MM.1S (cell line): Measurements from ENCODE around the gene SF3B4.
A peak's percentile ranks its signal among the peaks of the same experiment; 100 is the strongest.

ENCODE experiments used
- DNase-seq: peaks from one replicate; pipeline ENCODE4 v3.0.0-alpha.2; 2015
- H2AFZ ChIP-seq: fragments of 300-600 bp; sonication (generic); 2 replicates; pipeline ENCODE4 v1.6.0; 2016; ENCODE audit warnings: antibody characterized with exemption, low read length
- H3F3A ChIP-seq: fragments of 300-600 bp; sonication (generic); 2 replicates; pipeline ENCODE4 v1.6.1; 2016; ENCODE audit warnings: mild to moderate bottlenecking, antibody characterized with exemption, low read length, moderate library complexity, mixed read lengths; ENCODE audit not compliant: insufficient read depth
- H3K27ac ChIP-seq: fragments of 300-600 bp; sonication (generic); 2 replicates; pipeline ENCODE4 v1.5.1; 2016; ENCODE audit warnings: mild to moderate bottlenecking, low read length
- H3K27me3 ChIP-seq: fragments of 300-600 bp; sonication (generic); replicated peaks from 2 replicates; pipeline ENCODE4 v1.6.0; 2016; ENCODE audit warnings: low read length; ENCODE audit not compliant: insufficient read depth
- H3K36me3 ChIP-seq: fragments of 300-600 bp; sonication (generic); replicated peaks from 2 replicates; pipeline ENCODE4 v1.6.1; 2016; ENCODE audit warnings: mild to moderate bottlenecking, low read length, mixed read lengths; ENCODE audit not compliant: insufficient read depth
- H3K4me1 ChIP-seq: fragments of 300-600 bp; sonication (generic); 2 replicates; pipeline ENCODE4 v1.6.1; 2016; ENCODE audit warnings: low read length, mixed read lengths
- H3K4me2 ChIP-seq: fragments of 300-600 bp; sonication (generic); 2 replicates; pipeline ENCODE4 v1.6.0; 2016; ENCODE audit warnings: low read depth, low read length
- H3K4me3 ChIP-seq: fragments of 300-600 bp; sonication (generic); 2 replicates; pipeline ENCODE4 v1.5.1; 2016; ENCODE audit warnings: low read length, mixed read lengths
- H3K79me2 ChIP-seq: fragments of 300-600 bp; sonication (generic); 2 replicates; pipeline ENCODE4 v1.6.1; 2016; ENCODE audit warnings: mixed run types, low read length, mixed read lengths
- H3K9ac ChIP-seq: fragments of 300-600 bp; sonication (generic); 2 replicates; pipeline ENCODE4 v1.6.1; 2016; ENCODE audit warnings: low read length, mixed read lengths
- H3K9me2 ChIP-seq: fragments of 300-600 bp; sonication (generic); replicated peaks from 2 replicates; pipeline ENCODE4 v1.6.1; 2016; ENCODE audit warnings: mild to moderate bottlenecking, low read length, mixed read lengths; ENCODE audit not compliant: insufficient read depth
- H3K9me3 ChIP-seq: fragments of 300-600 bp; sonication (generic); replicated peaks from 2 replicates; pipeline ENCODE4 v1.6.1; 2016; ENCODE audit warnings: mild to moderate bottlenecking, low read length, mixed read lengths; ENCODE audit not compliant: insufficient read depth
- H4K20me1 ChIP-seq: fragments of 300-600 bp; sonication (generic); 2 replicates; pipeline ENCODE4 v1.6.1; 2016; ENCODE audit warnings: mild to moderate bottlenecking, low read length, moderate library complexity, mixed read lengths; ENCODE audit not compliant: insufficient read depth
- EZH2 ChIP-seq: fragments of 300-600 bp; sonication (generic); optimal IDR thresholded peaks from 2 replicates; pipeline ENCODE3; 2017; ENCODE audit warnings: low read depth, mild to moderate bottlenecking, antibody characterized with exemption, low read length, mixed read lengths
- EZH2phosphoT487 ChIP-seq: fragments of 300-600 bp; sonication (generic); IDR thresholded peaks from 2 replicates; pipeline ENCODE4 v1.6.1; 2018; ENCODE audit warnings: antibody characterized with exemption, low read length
- TF ChIP-seq, protein P1 (sequence below): fragments of 300-600 bp; sonication (generic); IDR thresholded peaks from 2 replicates; pipeline ENCODE4 v1.5.1; 2016; ENCODE audit warnings: antibody characterized with exemption, low read length, mixed read lengths

Gene SF3B4

DNA sequence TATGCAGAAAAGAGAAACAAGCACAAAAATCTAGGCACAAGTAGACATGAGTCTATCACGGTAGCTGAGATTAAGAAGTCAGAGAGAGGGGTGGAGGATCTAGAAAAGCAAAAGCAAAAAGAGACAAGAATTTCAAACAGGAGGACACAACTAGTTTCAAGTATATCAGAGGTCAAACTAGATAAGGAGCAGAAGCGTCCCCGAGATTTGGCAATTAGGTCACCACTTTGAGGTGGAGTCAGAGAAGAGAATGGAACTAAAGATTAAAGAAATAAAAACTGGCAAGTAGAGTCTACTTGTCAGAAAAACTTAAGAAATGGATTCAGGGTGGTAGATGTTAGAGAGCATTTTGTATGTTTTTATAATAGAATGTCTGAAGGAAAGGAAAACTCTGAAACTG, 2.3 kb downstream of the SF3B4 start:
- peaks cover 14% of the 10 kb centered on the region for H3K4me1 ChIP-seq
- H3F3A ChIP-seq, result peaks cover 18% of the 10 kb centered on the region
- no peaks in the 10 kb centered on the region for H3K27me3 ChIP-seq
- H3K79me2 ChIP-seq, result peaks cover 35% of the 10 kb centered on the region
- no peaks in the 10 kb centered on the region for H3K9me2 ChIP-seq
- no peaks in the 10 kb centered on the region for H4K20me1 ChIP-seq
- no peak overlapping the region for H3K9ac ChIP-seq
- H3K9me3 ChIP-seq, result no peaks in the 10 kb centered on the region
- H2AFZ ChIP-seq, result no peak overlapping the region
- H3K36me3 ChIP-seq, result peaks cover 38% of the 10 kb centered on the region
- no peak overlapping the region for H3K4me3 ChIP-seq
- H3K4me2 ChIP-seq, result no peak overlapping the region
- no peak overlapping the region for H3K27ac ChIP-seq
- TF ChIP-seq EZH2 (no peak), EZH2phosphoT487 (no peak)
- TF ChIP-seq, protein P1, sequence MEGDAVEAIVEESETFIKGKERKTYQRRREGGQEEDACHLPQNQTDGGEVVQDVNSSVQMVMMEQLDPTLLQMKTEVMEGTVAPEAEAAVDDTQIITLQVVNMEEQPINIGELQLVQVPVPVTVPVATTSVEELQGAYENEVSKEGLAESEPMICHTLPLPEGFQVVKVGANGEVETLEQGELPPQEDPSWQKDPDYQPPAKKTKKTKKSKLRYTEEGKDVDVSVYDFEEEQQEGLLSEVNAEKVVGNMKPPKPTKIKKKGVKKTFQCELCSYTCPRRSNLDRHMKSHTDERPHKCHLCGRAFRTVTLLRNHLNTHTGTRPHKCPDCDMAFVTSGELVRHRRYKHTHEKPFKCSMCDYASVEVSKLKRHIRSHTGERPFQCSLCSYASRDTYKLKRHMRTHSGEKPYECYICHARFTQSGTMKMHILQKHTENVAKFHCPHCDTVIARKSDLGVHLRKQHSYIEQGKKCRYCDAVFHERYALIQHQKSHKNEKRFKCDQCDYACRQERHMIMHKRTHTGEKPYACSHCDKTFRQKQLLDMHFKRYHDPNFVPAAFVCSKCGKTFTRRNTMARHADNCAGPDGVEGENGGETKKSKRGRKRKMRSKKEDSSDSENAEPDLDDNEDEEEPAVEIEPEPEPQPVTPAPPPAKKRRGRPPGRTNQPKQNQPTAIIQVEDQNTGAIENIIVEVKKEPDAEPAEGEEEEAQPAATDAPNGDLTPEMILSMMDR, result no peak
- DNase-seq, result no peak

DNA sequence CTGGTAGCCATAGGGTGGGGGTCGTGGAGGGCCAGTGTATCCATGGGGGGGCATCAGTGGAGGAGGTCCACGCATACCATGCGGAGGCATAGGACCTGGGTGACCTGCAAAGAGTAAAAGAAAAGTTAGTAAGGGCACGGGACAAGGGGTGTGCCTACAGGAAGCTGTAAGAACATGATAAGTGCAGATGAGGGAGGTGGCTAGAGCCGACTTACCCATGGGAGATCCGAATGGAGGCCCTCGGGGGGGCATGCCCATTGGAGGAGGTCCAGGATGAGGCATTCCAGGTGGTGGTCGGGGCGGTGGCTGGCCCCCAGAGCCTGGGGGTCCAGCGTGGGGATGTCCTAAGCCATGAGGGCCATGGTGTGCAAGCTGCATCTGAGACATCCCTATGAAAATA, 4.0 kb downstream of the SF3B4 start:
- peaks cover 35% of the 10 kb centered on the region for H3K79me2 ChIP-seq
- H3F3A ChIP-seq, result peaks cover 18% of the 10 kb centered on the region
- H3K36me3 ChIP-seq, result peaks cover 38% of the 10 kb centered on the region
- no peaks in the 10 kb centered on the region for H3K27me3 ChIP-seq
- no peaks in the 10 kb centered on the region for H3K9me3 ChIP-seq
- no peaks in the 10 kb centered on the region for H3K9me2 ChIP-seq
- peaks cover 12% of the 10 kb centered on the region for H3K4me1 ChIP-seq
- no peak overlapping the region for H3K4me2 ChIP-seq
- no peak overlapping the region for H2AFZ ChIP-seq
- no peak overlapping the region for H3K27ac ChIP-seq
- H4K20me1 ChIP-seq, result no peaks in the 10 kb centered on the region
- no peak overlapping the region for H3K4me3 ChIP-seq
- H3K9ac ChIP-seq, result no peak overlapping the region
- TF ChIP-seq EZH2, result no peak
- TF ChIP-seq, protein P1, result no peak
- no peak for TF ChIP-seq EZH2phosphoT487
- DNase-seq, result no peak

DNA sequence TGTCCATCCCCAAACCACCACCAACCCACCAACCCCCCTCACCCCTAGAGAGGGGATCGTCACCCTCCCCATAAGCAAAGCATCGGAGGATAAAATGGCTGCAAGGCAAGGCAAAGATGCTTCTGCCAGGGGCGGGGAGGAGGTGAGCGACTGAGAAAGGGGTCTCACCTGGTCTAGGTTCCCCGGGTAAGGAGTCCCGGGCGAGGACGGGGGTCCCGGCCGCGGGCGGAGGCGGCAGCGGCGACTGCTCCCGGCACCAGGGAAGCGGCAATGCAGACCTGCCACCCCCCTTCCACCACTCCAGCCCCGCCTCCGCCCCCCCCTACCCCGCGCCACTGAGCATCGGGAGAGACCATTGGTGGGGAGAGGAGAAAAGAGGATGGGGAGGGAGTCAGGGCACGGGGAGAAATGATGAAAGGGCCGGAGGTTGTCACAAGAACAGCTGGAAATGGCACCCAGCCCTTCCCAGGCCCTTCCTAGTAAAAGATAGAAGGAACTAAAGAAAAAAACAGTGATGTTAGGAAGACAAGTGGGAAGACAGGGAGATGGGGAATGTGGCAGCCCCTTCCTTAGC, 9.9 kb downstream of the SF3B4 start, which contains the start of gene SV2A:
SV2A (minus strand) TSS at position 274 of the 574 bp plus-strand sequence. CDS start 4,004 bp downstream, outside the sequence.
- Histone ChIP-seq H3K79me2 (no peaks in the 10 kb centered on the region), H2AFZ (0 out of 2 replicates have a peak within 1 kb of the TSS, but pooled peaks have one; percentile 5)

More for the DNA sequence above, 9.9 kb downstream of the SF3B4 start, which contains the start of gene SV2A:
- no peak for DNase-seq
- Histone ChIP-seq H3K9me3 (no peaks in the 10 kb centered on the region), H3K27me3 (no peaks in the 10 kb centered on the region), H3K27ac (no peak within 1 kb of the TSS), H3F3A (0 out of 2 replicates have a peak, but pooled peaks cover 9% of the 10 kb centered on the region), H3K4me3 (no peak within 1 kb of the TSS), H4K20me1 (no peaks in the 10 kb centered on the region), H3K36me3 (peaks cover under 1% of the 10 kb centered on the region; the same call in 1 of the 2 replicates), H3K9ac (no peak within 1 kb of the TSS), H3K4me1 (peaks cover 6% of the 10 kb centered on the region; the same call in 1 of the 2 replicates), H3K9me2 (no peaks in the 10 kb centered on the region), H3K4me2 (no peak within 1 kb of the TSS)
- TF ChIP-seq EZH2 (no peak), EZH2phosphoT487 (no peak)
- TF ChIP-seq, protein P1, result no peak
